Stimulated activated CD4-positive, alpha-beta T cell treated with anti-CD3 and anti-CD28 coated beads, Interleukin-1b, Interleukin-23, amount 100 ng/mL, for 48 hours (primary cell): ENCODE results near the gene PLD1.

Source experiments
- DNase-seq: peaks from one replicate; pipeline ENCODE4 v3.0.0-alpha.2; 2020

PLD1 gene

DNA sequence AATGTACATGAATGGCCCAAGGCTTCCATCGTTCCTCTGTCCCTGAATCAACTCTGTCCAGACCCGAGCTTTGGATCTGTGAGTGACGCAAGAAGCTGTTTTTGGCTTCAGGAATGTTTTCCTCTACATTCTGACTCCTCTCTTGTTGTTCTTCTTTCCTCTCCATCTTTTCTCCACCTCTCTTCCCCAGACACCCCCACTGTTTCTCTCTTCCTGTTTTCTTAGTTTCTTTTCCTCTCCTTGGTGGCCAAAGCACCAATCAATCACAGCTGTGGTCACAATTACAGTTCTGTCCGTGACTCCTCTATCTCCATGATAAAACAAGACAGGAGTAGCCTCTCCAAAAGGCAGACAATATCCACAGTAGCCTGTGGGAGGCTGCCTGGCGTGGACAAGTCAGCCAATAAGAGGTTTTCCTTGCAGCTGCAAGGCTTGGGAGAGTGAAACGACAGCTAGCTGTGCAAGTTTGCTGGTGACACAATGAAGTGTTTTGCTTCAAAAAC, 28.0 kb upstream of the PLD1 start:
- no peak for DNase-seq

DNA sequence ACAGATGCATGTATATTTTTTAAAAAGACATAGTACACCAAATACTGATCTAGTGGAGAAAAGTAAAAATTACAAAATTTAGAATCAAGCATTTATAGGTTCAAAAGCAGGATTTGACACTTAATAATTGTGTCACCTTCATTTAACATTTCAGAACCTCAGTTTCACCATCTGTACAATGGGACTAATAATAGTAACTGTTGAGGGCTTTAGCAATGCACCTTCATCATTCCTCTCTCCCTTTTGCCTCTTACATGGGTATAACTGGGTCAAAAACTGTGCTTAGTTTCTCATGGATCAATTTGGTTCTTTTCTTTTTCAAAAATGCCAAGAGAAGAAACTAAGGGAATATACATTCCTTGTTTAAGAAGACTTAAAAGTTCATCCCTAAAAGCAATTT, 27.4 kb upstream of the PLD1 start:
- no peak for DNase-seq

DNA sequence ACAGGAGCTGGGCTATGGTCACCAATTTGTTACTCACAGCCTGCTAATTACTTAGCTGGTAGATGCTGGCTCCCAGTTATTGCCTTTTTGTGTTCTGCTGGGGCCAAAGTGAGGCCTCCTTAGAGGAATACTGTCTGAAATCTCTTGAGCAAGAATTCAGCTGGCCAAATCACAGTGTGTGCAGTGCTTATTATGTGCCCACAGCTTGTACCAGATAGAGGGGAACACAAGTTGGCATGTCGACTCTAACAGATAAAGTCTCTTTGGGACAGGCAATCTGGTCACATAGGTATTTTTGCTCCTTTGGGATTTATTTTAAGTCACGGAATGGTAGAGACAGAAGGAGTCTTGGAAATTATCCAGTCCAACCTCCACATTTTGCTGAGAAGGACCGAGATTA, 26.6 kb upstream of the PLD1 start:
- no peak for DNase-seq

DNA sequence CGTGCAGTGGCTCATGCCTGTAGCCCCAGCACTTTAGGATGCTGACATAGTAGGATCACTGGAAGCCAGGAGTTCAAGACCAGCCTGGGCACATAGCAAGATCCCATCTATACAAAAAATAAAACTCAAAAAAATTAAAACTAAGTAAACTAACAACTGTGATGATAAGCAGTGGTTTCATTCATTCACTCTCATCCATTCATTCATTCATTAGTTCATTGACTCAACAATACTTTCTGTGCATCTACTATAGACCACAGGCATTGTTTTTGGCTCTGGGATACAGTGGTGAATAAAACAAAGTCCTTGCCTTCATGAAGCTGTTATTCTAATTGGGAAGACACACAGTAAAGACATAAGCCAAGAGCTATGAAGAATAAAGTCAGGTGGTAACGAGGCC, 25.3 kb upstream of the PLD1 start:
- no peak for DNase-seq

DNA sequence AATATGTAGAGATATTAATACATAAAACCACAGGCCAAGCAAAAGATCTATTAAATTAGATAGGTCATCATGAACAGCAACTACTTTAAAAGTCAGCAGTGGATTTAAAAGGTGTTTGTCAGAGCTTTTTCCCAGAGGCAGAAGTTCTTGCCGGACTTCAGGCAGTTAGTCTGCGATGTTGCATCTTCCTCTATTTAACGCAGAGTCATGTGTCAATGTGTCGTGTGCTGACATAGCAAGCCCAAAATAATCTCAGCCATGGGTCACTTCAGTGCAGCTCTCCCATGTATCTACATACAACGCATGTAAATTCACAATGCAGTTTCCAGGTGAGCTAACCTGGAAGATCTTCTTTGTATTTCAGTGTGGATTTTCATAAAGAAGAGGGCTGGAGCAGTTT, 24.8 kb upstream of the PLD1 start:
- no peak for DNase-seq

DNA sequence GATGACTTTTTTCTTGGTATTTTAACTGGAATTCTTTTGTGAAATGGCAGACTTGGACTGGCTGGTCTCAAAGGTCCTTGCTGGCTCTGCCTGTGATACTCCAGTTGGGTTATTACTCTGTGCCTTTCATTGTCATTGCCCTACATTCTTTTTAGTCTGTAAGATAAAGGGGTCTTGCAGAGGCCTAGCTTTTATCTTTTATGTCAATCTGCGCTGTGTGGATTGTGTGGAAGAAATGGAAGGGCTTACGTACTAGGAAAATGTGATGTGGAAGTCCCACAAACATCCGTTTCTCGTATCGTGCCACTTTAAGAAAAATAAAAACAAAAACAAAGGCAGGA, 24.1 kb upstream of the PLD1 start:
- no peak for DNase-seq

DNA sequence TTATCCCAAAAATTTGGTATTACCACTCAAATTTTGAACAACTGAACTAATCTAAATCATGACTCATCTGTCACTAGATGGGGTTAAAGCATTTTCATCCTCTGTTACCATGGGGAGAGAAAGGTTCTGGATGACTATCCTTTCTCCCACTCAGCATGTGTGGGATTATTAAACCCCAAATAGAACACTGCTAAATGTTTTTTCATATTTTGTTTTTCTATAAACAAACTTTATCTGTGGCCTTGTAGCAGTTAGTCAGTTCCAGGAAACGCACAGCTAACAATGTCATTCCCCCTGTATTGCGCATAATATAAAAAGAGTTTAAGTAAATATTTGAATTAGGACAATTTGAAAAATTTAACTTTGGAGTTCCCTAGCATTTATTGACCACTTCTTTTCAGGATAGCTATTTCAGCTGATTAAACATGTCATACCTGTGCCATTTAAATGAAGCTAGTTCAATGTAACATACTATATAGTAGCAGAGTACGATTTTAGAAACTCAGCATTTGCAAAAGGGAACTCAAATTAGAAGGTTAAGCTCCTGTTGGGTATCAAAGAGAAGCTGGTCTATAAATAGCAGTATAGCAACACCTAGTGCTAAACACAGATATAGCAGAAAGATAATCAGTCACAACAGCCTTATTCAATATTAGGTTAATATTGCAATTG, 23.6 kb upstream of the PLD1 start:
- no peak for DNase-seq

DNA sequence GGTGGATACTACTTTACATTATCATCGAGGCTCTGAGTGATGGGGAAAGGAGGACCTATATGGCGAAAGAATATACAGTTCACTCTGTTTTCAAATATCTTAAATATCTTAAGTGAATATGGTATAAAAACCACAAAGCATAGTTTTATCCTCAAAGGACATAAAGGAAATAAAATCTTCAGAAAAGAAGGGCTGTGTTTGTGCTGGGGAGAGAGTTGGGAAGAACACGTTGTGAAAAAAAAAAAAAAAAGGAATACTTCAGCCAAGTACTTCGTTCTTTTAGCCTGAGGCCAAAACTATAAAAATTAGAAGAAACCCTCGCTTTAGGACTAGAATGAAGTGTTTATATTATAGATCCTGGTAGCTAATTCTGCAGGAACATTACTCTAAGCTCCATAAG, 22.7 kb upstream of the PLD1 start:
- DNase-seq: no peak

DNA sequence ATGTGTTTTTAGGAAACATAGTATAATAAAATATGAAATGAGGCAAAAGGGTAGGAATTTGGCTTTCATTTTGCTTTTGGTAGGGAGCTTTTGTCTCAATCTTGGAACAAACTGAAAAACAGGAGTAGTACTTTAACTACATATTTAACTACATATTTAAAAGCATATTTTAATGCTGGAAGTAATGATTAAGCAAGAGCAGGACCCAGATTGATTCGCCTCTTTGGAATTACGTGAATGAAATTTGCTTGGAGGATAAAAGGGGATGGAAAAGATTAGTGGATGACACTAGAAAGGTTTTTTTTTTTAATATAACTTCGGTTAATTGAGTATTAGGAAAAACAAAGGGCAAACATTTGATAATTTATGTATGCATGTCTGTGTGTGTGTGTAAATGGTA, 21.7 kb upstream of the PLD1 start:
- DNase-seq: no peak

DNA sequence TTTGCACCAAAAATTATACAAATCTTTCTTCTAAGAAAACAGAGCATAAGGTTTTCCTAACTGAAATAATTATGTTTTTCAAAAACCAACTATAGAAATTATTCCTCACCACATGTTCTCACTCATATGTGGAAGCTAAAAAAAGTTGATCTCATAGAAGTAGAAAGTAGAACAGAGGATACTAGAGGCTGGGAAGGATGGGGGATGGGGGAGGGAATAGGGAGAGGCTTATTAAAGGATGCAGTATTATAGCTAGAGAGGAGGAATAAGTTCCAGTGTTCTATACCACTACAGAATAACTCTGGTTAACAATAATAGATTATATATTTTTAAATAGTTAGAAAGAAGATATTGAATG, 20.2 kb upstream of the PLD1 start:
- no peak for DNase-seq

DNA sequence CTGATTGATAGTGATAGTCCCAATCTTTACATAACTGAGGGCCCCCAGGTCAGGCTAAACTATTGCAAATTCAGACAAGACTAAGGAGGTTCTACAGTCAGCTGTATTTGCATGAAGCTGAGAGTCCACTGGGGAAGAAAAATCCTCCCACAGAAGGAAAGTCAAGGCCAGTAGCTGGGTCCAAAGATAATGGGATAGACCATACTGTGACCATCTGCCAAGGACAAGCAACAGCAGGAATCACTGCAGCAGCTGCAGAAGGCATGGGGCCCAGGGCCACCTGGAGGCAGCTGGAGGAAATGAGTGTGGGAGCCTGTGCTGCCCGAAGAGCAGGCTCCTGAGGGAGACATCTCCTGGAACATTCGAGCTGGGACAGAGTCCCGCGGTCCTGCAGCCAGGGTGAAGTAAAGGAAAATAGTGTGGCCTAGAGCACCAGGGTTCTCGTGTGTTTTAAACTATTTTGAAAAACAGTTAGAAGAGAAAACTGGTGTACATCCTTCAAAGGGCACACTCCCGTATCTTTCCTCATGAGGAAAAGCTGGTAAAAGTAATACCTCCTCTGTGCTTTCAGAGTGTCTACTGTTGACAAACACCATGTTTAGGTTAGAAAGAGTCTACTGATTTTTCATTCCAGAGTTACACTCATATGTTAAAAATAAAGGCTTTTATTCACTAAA, 19.7 kb upstream of the PLD1 start:
- no peak for DNase-seq

DNA sequence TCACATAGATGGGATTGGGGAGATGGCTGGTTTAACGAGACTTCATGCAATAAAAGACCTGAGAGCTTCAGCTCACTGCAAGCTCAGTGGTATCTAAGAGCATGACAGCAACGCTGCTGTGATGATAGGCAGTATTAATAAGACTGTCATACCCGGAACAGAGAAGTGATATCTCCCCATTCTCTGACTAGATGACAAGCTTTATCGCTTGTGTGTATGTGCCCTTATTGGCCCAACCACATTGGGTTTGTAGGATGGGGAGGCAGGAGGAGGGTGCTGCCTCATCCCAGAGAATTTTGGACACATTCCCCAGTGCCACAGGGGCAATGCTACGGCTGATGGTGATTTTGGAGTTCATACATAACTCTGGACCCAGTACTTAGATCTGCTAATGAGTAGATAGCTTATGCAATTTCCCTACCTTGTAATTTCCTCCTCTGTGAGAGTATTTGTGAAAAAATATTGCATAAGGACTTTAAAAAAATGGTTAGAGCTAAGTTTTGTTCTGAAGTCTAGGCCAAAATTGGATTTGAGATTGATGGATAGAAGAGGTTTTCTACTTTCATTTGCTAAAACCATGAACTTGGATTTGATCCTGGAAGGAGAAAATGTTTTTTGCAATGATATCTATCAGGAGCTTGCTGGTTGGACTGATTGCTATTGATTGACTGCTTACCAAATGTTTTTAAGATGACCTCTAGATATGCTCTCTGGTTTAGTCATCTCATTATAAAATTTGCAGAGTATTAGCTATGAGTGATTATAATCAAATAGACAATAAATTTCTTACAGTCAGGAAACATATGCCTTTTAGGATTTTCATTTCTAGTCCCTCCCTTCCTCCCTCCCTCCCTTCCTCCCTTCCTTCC, 18.9 kb upstream of the PLD1 start:
- DNase-seq: no peak

DNA sequence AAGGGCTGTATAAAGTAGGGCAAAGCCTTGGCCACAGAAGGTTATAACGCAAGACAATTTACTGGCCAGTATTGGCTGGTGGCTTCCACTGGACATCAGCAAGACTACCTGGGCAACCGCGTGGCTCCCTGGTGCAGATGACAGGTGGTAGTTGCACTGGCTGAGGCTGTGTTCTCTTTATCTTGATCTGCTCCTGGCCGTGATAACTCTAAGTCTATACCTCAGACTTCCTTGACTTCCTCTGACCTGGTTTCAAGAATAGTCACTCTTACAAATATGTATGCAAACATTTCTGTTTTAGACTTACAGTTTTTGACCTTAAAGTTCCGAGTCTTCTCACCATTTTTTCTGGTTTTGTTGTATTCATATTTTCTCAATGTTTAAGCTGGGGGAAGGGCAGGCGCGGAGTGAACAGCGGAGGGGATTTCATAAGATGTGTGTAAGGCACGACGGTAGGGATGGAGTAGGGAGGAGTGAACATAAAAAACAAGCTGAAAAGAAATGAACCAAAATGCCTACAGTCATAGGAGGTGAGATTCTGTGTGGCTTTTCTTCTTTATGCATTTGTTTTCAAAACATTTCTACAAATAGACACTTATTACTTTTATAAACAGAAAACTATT, 17.7 kb upstream of the PLD1 start:
- no peak for DNase-seq

DNA sequence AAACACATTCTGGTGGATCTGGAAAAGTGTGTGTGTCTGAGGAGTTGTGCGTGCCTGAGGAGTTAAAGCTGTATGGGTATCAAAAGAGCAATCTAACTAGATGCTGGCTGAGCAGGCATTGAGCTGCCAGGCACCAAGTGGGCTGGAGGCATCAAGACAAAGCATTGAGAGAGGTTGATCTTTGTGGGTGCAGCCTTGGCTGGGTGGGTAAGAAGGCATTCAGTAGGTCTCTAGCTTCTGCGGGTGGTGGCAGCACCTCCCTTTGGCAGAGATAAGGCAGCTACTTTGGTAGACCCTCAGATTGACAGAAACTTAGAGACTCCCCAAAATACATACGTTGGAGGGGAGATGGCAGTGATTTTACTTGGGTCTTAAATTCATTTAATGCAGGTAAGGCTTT, 17.1 kb upstream of the PLD1 start:
- no peak for DNase-seq

DNA sequence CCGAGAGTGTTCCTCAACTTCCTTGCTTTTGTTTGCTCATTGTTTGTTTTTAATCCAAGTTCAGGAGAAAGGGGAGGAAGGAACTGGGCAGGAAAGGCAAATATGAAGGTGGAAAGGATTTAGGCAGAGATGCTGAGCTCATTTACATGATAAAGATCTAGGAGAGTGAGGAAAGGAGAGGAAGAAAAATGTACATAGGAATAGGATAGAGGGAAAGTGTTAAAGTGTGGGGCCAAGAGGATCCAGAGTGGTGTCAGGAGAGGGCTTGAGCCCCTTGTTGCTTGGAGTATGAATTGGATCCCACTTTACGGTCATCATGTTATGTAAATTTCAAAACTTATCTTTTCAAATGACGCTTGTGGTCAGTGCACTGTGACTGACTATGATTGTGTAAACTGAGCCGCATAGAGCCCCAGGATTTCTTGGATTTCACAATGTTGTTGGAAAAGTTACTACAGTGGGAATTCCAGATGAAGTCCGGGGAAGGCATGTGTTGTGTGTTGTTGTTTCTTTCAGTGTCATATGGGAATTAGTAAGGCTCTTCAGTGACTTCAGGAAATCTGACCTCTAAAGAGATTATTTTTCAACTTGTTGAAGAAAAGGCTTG, 15.0 kb upstream of the PLD1 start:
- no peak for DNase-seq

DNA sequence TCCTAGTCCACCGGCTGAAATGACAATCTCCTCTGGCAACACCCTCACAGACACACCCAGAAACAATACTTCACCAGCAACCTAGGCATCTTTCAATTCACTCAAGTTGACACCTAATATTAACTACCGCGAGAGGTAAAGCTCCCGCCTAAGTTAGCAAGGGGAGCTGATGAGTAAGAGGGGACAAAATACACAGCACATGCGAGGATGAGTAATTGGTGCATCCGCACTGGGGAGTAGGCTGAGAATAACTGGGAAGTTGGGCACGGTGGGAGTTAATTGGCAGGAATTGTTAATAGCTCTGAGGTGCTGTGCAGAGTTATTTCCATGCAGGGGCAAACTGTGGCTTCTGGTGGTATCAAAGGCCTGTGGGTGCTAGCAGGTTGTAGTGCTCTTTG, 14.5 kb upstream of the PLD1 start:
- no peak for DNase-seq

DNA sequence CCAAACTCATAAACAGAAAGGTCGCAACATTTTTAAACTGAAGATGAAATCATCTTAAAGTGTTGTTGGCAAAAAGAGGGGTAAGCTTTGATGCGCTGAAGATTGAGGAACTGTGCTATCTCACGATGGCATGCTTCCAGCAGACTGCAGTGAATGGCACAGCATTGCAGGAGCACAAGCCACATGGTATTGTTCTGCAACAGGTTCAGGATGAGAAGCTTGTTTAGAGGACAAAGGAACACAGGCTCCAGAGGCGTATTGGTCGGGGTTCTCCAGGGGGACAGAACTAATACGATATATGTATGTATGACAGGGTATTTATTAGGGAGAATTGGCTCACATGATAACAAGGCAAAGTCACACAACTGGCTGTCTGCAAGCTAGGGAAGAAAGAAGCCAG, 13.8 kb upstream of the PLD1 start:
- no peak for DNase-seq

DNA sequence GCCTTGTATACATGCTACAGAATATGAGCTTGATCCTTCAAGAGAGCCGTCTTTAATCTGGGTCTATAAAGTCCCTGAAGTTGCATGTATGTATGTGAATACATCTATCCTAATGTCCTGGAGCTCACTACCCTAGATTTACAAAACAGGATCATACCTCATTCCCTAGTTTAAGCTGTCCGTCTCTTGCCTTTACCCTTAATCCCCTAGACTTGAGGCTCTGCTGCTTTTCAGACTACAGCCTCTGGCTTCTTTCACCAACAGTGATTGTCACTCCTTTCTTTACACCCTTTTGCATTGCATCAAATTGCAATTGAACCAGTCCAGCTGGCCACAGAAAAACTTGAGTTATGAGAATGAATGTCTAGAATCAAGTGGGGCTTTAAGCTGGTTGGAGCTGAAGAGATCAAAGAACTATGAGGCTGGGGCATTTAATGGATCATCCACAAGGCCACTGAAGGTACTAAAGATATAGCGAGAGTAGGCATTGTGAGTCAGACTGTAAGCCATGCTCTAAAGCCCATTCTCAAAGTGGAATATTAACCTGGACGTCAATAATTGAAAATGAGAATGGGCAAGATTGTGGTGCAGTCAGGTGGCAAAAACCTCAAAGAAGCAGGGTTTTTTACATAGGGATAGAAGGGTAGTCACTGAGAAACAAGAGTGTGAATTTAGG, 12.3 kb upstream of the PLD1 start:
- no peak for DNase-seq

DNA sequence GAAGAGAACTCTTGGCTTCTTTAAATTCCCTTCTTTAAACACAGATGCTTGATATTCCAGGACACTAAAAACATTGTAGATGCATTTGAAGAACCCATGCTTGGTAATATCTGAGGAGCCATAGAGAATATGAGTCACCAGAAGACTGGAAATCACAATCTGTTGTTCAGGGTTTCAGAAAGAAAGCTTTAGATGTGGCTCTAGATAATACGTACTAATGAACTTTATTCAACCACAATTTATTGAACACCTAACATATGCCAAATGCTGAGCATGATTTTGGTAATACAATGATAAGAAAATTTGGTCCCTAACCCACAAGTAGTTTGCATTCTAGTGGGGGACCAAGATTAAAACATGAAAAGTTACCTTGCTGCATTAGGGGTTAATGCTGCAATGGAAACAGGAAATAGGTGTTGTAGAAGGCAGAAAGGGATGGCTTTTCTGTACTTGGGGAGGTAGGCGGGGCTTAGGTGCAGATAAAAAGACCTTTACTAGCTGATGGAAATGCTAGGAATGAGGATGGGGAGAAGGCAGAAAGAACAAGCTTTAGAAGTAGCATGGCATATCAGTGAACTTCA, 11.6 kb upstream of the PLD1 start:
- no peak for DNase-seq

DNA sequence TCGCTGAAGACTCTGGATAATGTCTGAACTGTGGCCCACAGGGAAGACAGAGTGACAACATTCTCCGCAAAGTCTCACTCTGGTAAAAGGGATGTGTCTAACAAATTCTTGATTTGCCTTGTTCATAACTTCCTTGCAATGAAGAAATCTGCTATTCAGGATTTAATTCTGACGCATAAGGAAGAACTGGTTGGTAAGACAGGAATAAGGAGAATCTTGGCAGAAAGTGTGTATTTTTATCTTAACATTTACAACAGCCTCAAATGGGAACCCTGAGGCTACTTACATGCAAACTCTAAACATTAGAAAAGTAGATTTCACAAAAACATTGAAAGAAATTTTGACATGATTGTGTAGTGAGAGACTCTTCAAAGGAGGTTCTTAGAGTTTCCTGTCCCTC, 10.8 kb upstream of the PLD1 start:
- DNase-seq: no peak

DNA sequence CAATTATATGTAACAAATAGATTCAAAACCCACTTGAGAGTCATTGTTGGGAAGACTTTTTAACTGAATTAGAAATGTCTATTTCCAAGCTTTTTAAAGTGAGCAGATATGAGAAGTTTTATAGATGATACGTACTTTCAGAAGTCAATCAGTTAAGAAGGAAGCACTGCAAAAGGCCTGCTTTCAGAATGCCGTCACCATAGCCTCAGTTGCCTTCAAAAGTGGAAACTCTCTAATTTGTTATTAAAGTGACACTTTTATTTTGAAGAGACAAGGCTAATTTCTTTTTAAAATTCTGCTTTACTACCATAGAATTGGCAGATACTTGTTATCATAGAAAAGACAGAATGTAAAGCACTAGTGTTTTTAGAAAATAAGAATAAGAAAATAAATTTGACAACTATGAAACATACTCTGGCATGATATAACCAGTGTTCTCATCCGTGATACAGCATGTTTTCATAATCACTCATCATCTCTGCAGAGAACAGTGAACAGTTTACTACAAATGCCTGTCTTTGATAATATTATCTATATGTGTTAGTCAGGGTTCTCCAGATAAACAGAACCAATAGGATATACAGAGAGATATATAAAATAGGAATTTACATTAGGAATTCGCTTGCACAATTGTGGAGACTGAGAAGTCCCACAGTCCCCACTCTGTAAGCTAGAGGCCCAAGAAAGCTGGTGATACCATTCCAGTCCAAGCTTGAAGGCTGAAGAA, 7.0 kb upstream of the PLD1 start:
- DNase-seq: no peak
